B cell (primary cell): Measurements from ENCODE around the gene CS.

Source experiments
- CTCF ChIP-seq: fragments of 200-600 bp; IDR thresholded peaks from one replicate; pipeline ENCODE4 v1.8.0; 2022; ENCODE audit warnings: antibody characterized with exemption, mild to moderate bottlenecking
- EZH2 ChIP-seq: IDR thresholded peaks from 2 replicates; pipeline ENCODE4 v1.6.1; 2012; ENCODE audit warnings: borderline replicate concordance, low read depth, mild to moderate bottlenecking, moderate library complexity, low read length; ENCODE audit not compliant: insufficient read depth, poor library complexity, severe bottlenecking

- no peak for TF ChIP-seq CTCF
- TF ChIP-seq EZH2: no peak
Observed at GRCh38 chr12:56332512-56333196, 32.5 kb upstream of the CS start.
